GM19467 (cell line): ENCODE measurements around the gene MAEL.
A peak's percentile ranks its signal among the peaks of the same experiment; 100 is the strongest.

Experiments used
- ATAC-seq: cut with Tn5 transposase; IDR thresholded peaks from one replicate; pipeline ENCODE4 v1.9.1; 2021; ENCODE audit warnings: mild to moderate bottlenecking, moderate library complexity; ENCODE audit not compliant: unreplicated experiment

MAEL gene

GRCh38 chr1:167054946-167055630, 66.0 kb downstream of the MAEL start:
- ATAC-seq = no peak

- ATAC-seq = peak; percentile 3
Measured at GRCh38 chr1:167056529-167057231, 67.6 kb downstream of the MAEL start.

- peak; percentile 76 for ATAC-seq
Measured at GRCh38 chr1:167057241-167057688, 68.2 kb downstream of the MAEL start.

GRCh38 chr1:167059045-167059808, 70.1 kb downstream of the MAEL start:
- ATAC-seq = no peak

- no peak for ATAC-seq
Measured at GRCh38 chr1:167059809-167060107, 70.7 kb downstream of the MAEL start.

- no peak for ATAC-seq
Measured at GRCh38 chr1:167060141-167061072, 71.3 kb downstream of the MAEL start.

- no peak for ATAC-seq
Measured at GRCh38 chr1:167061073-167061464, 72.0 kb downstream of the MAEL start.

GRCh38 chr1:167064621-167065020, 75.5 kb downstream of the MAEL start:
- ATAC-seq = no peak

- ATAC-seq = no peak
Measured at GRCh38 chr1:167065471-167065870, 76.4 kb downstream of the MAEL start.

GRCh38 chr1:167066333-167067122, 77.4 kb downstream of the MAEL start:
- peak; percentile 74 for ATAC-seq

- ATAC-seq = no peak
Measured at GRCh38 chr1:167067904-167068303, 78.8 kb downstream of the MAEL start.

GRCh38 chr1:167068761-167069160, 79.7 kb downstream of the MAEL start:
- no peak for ATAC-seq

- ATAC-seq = no peak
Measured at GRCh38 chr1:167071286-167071685, 82.2 kb downstream of the MAEL start.
